Measurements from ENCODE around the gene FBXL4.

FBXL4 gene

DNA sequence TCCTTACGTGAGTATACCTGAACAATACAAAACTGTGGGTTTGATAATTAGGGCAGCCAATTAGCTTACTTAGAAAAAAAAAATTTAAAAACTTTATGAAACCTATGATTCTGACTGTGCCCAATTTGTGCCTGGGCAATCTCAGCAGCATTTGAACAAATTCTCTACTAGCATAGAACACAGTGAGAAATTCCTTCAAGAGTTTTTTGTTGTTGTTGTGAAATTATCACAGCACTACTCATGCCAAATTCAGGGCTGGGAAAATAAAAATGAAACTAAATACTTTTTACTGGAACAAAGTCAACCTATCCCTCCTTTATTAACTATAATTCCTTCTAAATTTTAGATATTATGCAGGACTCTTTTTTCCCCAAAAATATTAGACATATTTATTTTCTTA, 70.5 kb downstream of the FBXL4 start:
- DNase-seq (ENCODE audit: low spot score), result no peak

DNA sequence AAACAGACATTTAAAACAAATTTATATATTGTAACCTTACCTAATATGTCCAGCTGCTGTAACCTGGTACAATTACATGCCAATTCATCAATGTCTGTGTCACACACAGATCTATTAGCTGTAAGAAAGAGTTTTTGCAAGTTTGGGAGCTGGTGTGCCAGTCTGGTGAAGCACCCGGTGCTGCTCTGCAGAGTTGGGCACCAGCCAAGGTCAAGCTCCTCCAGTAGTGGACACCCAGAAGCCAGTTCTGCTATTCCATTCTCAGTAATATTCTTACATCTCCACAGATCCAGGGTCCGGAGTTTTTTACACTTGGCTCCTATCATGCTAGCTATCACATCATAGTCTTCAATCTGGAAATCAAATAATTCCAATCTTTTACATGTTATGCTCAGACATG, 72.4 kb downstream of the FBXL4 start:
- DNase-seq (ENCODE audit: low spot score), result no peak

DNA sequence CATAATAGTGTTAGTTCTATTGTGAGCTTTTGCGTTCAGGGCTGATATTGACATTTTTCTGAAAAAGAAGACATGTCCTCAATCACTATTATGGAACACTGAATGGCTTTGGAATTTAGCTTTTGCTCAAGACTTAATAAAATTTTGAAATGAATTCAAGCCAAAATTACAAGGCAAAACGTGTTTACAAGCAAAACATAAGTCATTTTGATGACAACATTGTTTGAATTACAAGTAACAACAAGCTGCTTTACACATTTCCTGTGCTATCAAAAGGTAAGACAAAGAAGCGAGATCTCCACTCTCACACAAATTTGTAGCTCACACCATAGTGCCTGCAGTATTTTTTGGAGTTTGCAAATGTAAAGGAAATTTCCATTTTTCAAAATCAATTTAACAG, 75.9 kb downstream of the FBXL4 start:
- DNase-seq (ENCODE audit: low spot score), result no peak

DNA sequence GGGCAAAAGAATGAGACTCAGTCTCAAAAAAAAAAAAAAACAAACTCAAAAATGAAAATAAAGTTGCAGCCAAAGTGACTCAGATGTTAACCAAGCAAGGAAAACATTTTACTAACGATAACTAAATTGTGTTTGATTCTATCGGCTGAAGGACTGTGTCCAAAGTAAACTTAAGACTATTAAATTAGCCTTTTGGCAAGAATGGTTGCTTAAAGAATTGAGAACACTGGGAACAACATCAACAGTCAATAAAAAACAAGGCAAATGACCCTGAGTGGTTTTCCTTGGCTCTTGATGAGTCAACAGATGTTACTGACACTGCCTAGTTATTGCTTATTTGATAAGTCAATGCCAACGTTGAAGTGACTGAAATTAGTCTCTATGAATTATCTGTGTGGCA, 76.7 kb downstream of the FBXL4 start:
- no peak for DNase-seq (ENCODE audit: low spot score)

DNA sequence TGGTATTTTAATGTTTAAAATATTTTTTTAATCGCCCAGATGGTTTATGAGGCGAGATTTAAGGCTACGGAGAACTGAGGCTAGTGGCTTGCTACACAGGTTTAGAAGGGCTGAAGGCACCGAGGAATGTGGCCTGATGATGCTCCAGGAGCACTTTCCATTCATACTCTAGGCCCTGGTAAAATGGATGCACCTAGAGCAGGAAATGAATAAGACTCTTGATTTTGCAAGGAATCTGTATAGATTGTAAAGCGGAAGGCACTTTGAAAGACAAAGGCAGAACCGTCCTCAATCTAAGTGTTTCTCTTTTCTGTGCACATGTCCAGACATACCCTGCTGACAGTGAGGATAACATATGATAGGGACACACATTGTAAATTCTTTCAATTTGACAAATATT, 83.2 kb downstream of the FBXL4 start:
- DNase-seq (ENCODE audit: low spot score), result no peak

DNA sequence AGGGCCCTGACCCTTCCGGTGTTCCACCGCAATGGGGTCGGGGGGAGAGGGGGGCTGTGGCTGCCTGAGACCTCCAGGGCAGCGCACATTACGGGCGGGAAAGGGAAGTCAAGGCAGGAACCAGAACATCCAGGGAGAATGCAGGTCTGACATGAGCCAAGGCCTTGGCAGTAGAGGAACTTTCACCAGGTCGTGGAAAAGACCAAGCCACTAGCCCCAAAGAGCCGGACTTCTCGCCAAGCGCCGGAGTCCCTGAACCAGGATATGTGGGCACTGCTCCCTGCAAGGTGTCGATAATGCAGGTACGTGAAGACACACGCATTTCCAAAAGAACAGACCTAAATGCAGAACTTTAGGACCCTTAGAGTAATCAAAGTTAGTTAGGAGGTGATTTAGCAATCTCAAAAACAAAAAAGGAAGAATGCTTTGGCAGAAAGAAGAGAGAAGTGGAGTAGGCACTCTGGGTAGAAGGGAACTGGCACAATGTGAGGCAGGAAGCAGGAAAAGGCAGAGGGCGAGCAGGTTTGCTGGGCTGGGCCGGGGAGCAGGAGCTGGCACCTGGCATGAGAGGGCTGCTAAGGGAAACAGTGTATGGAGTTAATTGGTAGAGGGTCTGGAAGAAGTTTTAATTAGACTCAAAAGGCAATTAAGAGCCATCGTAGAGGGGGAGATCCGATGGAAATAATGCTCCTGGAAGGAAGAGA, 99.1 kb downstream of the FBXL4 start:
- no peak for DNase-seq (ENCODE audit: low spot score)

DNA sequence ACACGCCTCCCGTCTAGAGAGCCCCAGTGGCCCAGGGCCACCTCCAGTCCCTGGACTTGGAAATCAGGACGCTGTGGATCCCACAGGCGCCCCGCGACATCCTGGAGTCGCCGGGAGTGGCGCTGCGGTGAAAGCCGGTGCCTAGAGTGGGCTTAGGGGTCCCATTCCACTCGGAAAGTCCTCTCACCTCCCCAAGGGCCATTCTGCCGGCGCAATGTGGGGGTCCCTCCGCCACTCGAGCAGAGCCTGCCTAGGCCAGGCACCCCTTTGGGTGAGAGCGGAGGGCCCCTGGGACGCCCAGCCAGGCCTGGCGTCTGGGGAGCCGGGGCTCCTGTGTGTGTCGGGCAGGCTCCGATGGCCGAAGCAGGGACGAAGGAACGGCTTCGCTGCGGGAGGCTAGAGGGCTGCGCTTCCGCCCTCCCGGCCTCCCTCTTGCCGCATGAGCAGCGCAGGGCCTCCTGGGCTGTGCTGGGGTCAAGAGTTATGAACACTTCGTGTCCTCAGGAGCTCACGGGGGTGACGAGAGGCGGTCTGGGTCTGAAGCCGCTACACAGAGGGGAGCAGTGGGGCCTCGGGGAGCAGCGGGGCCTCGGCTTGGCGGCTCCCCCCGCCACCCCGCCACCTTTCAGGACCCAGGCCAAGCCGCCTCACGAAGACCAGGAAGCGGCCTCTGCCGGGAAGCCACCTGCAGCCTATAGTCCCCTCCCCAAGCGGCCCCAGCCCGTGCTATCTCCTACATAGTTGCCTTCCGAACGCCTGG, 99.8 kb downstream of the FBXL4 start:
- DNase-seq (ENCODE audit: low spot score), result peak; percentile 44

DNA sequence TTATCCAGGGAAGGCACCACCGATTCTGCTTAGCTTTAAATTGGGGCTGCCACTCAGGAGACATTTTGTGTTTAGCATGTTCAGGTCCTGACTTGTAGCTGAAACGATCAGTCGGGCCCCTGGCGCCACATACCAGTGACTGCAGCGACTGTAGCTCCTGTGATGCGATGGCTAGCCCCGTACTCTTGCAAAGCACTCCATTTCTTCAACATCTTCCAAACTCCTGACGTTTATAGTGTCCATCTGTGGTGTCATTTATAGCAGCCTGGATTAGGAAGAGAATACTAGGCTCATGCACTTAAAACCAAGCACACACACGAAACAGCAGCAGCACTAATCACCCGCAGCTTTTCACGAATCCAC, 100.3 kb downstream of the FBXL4 start:
- peak; percentile 14 for DNase-seq (ENCODE audit: low spot score)

DNA sequence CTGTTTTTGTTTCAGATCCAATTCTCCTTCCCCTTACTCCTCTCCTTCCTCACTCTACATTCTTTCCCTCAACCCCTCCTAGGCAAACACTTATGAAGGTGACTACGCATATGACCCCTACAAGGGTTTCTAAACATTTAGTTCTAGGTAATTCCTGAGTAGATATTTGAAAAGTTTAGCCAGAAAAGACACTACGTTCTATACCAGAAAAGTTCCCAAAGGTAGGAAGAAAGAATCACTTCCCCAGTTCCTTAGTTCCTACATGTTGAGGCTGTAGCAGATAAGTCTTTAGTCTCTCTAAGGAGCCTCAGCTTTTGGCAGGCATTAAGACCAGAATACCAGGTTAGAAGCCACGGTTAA, 101.7 kb downstream of the FBXL4 start:
- no peak for DNase-seq (ENCODE audit: low spot score)

DNA sequence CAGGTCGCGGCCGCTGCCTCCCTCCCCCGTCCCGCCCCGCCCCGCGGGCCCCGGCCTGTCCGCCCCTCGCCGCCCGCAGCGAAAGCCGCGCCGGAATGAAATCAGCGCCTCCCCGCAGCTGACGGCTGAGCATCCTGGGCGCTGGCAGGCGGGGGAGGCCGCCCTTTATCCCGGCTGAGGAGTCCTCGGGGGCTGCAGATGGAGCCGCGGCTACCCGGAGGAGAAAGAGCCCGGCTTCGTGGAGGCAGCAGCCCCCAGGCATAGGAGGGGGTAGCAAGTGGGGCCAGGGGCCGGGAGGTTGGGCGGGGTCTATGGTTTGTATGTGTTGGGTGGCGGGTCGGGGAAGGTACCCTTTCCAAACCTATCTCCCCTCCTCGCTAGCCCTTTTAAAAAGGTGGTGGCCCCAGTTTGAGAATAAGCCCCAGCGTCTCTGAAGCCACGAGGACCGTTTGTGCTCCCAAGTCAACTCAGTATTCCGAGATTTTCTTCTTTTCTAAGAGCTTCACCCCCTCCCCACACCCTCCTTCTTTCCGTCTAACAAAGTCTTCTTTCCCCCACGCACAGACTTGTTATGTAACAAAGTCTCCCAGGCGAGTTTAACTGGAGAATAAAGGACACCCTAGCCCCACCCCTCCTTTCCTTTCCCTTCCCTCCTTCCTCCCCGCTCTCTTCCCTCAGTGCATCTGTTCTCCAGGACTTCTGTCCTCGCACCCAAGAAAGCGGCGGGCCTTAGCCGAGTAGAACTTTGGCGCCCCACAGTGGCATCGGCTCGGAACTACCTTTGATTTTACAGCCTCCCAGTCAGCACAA, 102.3 kb downstream of the FBXL4 start:
- peak; percentile 80 for DNase-seq (ENCODE audit: low spot score)

DNA sequence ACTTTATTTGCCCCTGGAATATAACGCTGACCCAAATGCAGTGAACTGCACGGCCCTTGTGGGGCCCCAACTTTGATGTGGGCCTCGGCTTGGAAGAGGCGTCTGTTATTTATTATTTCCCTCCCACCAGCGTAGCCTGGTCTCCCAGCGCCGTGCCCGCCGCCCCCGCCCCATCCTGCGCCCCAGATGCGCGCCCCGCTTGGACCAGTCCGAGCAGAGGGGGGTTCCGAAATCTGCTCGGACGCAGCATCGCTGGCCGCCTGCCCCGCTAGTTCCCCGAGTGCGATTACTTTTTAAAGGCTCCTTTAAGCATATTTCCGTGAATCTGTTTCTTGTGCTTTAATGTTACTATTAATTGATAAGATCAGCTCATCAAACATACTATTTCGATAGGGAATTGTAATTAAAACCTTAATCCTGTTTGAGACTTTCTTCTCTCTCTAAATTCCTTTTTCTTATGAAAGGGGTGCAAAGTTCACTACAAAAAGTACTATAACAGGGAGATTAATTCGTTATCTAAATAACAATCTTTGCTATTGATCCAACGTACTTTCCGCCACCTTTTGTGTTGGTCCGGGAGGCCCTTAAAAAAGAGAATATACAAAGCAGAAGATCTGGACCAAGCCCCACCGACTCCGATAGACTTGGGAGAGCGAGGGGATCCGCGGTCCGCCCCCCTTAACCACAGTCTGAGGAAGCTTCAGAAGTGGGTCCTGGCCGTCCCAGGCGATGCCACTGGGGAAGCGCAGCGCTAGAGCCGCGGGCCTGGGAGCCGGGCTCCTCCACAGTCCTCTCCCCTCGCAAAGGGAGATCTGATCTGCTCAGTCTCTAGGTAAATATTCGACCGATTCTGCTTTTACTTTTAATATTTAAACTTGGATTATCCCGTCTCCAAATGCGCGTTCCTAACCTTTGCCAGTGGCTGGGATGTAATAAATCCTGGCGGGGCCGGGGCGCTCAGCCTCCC, 103.2 kb downstream of the FBXL4 start:
- peak; percentile 19 for DNase-seq (ENCODE audit: low spot score)

DNA sequence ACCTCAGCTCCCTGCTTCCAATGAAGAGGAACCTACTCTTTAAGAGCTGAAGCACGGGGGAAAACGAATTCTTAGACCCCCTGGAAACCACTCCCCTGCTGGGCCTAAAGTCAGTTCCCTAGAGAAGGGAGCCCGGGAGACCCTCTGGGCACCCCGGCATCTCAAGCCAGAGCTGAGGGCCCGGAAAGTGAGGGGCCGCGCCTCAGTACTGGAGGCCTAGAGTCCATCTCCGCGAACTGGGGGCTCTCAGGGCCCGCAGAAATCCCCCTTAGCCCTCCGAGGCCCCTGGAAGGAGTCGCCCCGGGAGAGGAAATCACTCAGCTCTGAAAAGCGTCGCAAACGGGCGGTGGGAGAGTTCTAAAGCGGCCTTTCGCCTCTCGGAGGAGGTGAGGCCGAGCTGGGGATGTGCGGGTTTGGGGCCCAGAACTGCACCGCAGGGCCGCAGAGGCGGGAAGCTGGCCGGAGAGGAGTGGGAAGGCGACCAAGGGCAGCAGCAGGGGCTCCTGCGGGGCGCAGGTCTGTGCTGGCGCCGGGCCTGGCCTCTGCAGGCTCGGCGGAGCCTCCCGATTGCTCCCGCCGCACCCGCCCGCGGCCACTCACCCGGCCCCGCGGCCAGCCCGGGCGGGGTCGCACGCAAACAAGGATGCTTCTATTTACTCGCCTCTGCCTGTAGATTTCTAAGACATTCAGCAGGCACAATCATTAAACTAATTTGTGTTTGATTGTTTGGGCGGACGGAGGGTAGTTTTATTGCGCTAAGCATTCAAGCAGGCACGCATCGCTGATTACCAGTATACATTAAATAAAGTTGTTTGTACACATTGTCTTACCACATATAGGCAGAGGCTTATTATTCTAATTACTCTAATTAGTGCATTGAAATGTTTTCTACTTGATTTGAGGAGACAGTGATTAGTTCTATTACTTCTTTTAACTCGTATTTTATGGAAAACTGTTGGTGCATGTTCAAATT, 104.2 kb downstream of the FBXL4 start:
- DNase-seq (ENCODE audit: low spot score), result peak; percentile 45

DNA sequence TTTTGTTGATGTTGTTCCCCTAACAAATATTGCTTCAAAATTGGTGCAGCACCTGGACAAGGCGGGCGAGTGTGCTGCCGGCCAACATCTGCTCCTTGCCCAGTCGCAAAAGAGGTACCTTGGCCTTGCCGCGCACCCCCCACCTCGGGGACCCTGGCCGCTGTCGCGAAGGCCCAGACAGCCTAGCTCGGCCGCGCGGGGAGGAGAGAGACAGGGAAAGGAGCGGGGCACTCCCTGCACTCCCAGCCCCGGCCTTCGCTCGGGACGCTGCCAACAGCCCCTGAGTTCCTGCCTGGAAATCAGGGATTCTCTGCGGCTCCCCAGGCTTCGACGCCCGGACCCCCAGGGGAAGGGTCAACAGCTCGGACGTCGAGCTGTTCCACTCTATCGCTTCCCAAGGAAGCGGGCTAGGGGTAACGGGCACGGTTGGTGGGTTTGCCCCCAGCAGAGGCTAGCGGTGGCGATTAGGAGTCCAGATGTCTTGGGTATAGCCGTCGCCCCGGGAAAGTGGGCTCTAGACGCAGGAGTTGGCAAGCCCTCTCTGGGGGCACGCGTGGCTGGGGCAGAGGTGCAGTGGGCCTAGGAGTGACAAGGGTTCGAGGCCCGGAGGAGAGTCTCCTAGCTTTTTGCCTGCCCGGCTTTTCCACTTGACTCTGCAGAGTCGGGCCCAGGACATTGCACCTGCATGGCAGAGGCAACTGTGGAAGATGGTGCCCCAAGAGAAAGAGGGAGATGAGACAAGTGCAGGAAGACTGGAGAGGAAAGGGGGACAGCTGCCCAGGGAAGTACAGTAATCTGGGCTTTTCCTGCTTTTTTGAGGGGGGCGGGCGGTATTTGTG, 105.2 kb downstream of the FBXL4 start:
- DNase-seq (ENCODE audit: low spot score), result peak; percentile 43

DNA sequence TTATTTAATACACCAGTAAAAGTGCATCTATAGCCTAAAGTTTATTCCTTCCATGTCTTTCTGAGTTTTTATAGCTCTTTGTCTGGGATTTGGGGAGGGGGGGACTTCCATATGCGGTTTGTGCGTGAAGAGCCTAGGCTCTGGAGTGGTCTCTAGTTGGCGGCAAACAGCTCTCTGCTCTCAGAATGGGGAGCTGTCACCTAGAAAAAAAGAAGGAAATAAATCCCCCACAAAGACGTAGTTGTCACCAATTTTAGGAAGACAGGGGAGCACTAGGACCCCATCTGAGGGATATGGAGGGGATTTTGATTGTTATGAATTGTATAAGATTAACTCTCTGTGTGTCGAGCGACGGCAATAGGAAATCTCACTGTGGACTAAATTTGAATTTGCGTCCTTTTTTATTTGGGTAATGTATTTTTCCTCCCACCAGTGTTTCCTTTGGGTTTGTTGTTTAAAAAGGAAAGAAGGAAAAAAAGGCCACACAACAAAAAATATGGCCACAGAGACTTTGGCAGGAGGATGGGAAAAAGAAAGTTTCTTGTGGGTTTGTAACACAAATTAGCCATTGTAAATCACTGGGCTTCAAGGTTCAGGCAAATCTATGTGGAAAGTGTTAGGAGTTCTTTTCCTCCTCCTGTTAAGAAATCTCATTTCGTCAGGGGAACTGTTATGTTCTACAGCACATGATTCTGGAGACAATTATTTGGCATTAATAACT, 106.0 kb downstream of the FBXL4 start:
- DNase-seq (ENCODE audit: low spot score), result no peak

DNA sequence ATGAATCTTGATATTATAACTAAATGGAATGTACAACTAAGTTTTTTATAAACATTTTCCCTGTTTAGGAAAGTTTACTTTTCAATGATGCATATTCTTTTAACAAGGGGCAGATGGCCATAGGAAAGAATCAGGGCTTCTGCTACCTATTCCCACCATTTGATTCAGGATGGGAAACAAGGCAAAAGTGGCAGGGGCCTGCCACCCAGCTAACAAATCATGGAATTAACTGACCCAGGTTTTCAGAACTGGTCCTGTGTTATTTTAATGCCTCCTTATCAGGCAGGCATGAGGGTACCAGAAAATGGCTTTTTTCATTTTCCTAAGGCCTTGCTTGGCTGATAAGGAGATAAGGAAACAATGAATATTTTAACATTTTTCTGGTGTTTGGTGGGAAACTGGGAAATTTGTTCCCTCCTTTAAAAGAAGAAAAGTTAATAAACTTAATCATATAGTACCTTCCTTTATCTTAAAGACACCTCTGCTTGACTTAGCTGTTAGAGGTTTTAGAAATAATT, 106.7 kb downstream of the FBXL4 start:
- DNase-seq (ENCODE audit: low spot score), result no peak

DNA sequence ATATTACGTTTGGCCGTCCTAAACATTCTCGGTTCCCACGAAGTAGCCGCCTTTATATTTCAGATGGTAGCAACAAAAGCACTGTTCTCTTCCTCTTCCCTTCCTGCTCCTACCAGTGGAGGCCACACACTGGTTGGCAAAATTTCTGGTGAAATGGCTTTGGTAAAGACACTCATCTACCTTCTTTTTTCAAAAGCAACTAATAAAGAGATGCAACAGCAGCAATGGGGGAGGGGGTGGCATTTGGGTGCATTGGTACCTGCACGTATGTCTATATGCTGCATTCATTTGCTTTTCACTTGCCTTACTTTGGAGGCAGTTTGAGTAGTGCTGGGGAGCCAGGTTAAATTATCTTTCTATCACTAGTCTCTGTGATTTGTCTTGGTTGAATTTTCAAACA, 107.4 kb downstream of the FBXL4 start:
- DNase-seq (ENCODE audit: low spot score), result no peak

DNA sequence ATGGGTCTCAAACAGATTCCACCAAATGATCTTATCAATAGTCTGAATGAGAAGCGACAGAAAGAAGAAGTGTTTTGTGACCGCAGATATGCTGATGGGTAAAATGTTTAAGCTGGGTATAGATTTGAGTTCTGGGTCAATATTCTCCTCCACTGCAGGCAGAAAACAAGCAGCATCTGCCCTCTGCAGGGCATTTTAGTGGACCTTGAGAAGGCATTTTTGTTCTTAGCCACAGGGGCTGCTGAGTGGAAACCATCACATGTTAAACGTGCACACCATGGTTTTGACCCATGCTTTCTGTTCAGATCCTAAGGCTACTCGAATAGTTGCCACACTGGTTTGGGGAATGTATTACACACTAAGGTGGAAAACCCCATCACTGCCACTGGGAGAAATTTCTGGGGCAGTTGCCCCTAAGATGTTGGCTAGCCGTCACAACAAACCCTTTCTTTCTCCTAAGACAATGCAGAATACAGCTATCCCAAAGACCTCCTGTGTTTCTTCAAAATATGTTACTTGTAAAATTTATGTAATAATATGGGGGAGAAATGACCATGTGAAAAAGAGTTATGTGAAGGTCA, 107.9 kb downstream of the FBXL4 start:
- DNase-seq (ENCODE audit: low spot score), result no peak

DNA sequence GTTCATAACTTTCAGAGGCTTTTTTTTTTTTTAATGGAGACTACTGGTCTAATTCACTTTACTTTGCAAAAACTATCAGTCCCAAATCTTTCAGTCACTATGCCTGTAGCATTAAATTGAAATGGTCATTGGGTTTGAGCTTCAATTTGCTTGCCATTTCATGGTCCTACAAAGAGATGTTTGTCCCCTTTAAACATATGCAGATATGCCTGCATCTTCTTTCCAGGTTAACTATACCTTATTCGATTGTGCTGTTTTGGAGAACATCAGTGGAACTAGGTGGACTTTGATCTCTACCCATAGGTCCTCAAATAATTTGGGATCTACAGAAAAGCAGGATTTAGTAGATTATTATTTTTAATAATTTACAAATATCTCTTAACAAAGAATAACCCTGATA, 108.8 kb downstream of the FBXL4 start:
- no peak for DNase-seq (ENCODE audit: low spot score)

DNA sequence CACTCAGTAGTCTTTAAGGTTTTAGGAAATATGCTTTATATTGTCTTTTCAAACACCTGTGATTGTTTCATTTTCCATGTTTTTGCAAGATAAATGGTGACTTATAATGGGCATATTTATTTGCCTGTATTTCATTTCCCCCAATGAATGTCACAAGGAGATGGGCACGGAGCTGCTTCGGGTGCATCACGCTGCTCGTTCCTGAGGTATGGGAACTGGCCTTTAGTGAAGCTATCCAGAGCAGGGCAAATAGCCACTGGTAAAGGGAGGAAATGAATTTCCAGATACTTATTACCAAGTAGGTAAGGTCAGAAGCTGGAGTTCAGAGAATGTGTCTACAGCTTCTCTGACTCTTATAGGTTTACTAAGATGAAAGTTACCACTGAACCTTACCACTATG, 109.7 kb downstream of the FBXL4 start:
- no peak for DNase-seq (ENCODE audit: low spot score)
